ENCODE data around the gene RBM19.
A peak's percentile ranks its signal among the peaks of the same experiment; 100 is the strongest.

The RBM19 gene

DNA sequence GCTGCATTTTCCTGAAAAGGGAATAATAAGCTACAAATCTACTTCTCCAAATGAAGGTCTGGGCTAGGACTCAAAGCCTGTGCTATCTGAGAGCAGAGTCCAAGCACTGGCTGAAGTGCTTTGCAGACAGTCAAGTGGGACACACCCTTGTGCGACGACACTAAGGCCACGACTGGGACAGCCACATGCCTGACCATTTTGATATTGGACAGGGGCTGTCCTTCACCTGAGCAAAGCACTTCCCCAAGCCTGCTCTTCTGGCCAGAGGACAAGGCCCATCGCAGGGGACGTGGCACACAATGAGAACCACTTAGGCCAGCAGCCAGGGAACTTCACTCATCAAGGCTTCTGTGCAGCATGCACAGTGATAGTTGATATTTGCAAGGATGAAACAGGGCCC lies 71.4 kb downstream of the RBM19 start:
- H3K9me3 ChIP-seq (ENCODE audit: insufficient read depth, low read length), result no peaks in the 10 kb centered on the region
- DNase-seq (ENCODE audit: low read depth, low spot score), result no peak
- no peaks in the 10 kb centered on the region for H3K27me3 ChIP-seq (ENCODE audit: insufficient read depth, insufficient read length)
- peaks cover 18% of the 10 kb centered on the region for H3K36me3 ChIP-seq (ENCODE audit: insufficient read depth, insufficient read length, low read length)
- H3K9ac ChIP-seq (ENCODE audit: insufficient read length, low read depth), result no peak overlapping the region
- TF ChIP-seq YY1 (IDR thresholded peaks at IDR 0.05; ENCODE audit: insufficient read depth, insufficient read length) (no peak), ZNF274 (IDR thresholded peaks at IDR 0.05; ENCODE audit: low read depth, low read length) (no peak), SUZ12 (IDR thresholded peaks at IDR 0.05; ENCODE audit: extremely low read depth, insufficient read depth, insufficient read length) (no peak)
- H3K4me3 ChIP-seq (ENCODE audit: insufficient read length, low read depth), result no peak overlapping the region
- peaks cover 10% of the 10 kb centered on the region for H3K4me1 ChIP-seq (ENCODE audit: insufficient read depth, insufficient read length)

DNA sequence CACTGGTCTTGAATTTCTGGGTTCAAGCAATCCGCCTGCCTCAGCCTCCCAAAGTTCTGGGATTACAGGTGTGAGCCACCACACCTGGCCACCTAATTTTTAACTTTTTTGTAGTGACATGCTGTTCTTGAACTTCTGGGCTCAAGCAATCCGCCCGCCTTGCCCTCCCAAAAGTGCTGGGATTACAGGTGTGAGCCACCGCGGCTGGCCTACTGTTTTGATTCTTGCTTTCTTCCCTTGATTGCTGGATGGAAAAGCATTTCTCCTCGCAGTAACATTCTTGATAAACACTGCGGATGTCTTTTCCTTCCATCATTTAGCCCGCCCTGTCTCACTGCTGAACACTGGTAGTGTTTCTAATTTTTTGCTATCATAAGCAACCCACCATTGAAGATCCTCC lies 72.9 kb downstream of the RBM19 start:
- no peaks in the 10 kb centered on the region for H3K9me3 ChIP-seq (ENCODE audit: insufficient read depth, low read length)
- TF ChIP-seq YY1 (IDR thresholded peaks at IDR 0.05; ENCODE audit: insufficient read depth, insufficient read length), result no peak
- TF ChIP-seq SUZ12 (IDR thresholded peaks at IDR 0.05; ENCODE audit: extremely low read depth, insufficient read depth, insufficient read length), result no peak
- no peak for TF ChIP-seq ZNF274 (IDR thresholded peaks at IDR 0.05; ENCODE audit: low read depth, low read length)

DNA sequence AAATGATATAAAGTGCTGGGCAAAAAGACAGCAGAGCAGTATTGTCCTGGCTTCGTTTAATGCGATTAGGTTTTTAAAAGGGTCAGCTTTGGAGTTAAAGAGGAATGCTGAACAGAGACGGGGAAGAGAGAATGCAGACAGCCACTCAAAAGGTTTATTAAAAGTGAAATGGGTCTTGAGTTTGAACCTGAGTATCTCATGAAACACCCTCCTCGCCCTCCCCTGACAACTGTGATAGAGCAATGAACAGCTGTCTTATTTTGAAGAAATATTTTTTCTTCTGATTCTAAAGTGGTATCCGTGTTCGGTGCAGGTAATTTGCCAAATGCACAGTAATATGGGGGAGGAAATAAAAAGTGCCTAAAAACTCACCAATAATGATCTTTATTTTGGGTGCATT lies 73.6 kb downstream of the RBM19 start:
- Histone ChIP-seq H3K4me3 (ENCODE audit: insufficient read length, low read depth) (no peak overlapping the region), H3K9ac (ENCODE audit: insufficient read length, low read depth) (no peak overlapping the region), H3K4me1 (ENCODE audit: insufficient read depth, insufficient read length) (peaks cover 16% of the 10 kb centered on the region), H3K27me3 (ENCODE audit: insufficient read depth, insufficient read length) (no peaks in the 10 kb centered on the region), H3K9me3 (ENCODE audit: insufficient read depth, low read length) (no peaks in the 10 kb centered on the region), H3K36me3 (ENCODE audit: insufficient read depth, insufficient read length, low read length) (peaks cover 16% of the 10 kb centered on the region)
- TF ChIP-seq YY1 (IDR thresholded peaks at IDR 0.05; ENCODE audit: insufficient read depth, insufficient read length), result no peak
- TF ChIP-seq ZNF274 (IDR thresholded peaks at IDR 0.05; ENCODE audit: low read depth, low read length), result no peak
- TF ChIP-seq SUZ12 (IDR thresholded peaks at IDR 0.05; ENCODE audit: extremely low read depth, insufficient read depth, insufficient read length), result no peak
- no peak for DNase-seq (ENCODE audit: low read depth, low spot score)

More for the DNA sequence above, 72.9 kb downstream of the RBM19 start:
- Histone ChIP-seq H3K27me3 (ENCODE audit: insufficient read depth, insufficient read length) (no peaks in the 10 kb centered on the region), H3K9ac (ENCODE audit: insufficient read length, low read depth) (no peak overlapping the region), H3K4me1 (ENCODE audit: insufficient read depth, insufficient read length) (peaks cover 16% of the 10 kb centered on the region), H3K36me3 (ENCODE audit: insufficient read depth, insufficient read length, low read length) (peaks cover 18% of the 10 kb centered on the region), H3K4me3 (ENCODE audit: insufficient read length, low read depth) (no peak overlapping the region)
- DNase-seq (ENCODE audit: low read depth, low spot score), result no peak

DNA sequence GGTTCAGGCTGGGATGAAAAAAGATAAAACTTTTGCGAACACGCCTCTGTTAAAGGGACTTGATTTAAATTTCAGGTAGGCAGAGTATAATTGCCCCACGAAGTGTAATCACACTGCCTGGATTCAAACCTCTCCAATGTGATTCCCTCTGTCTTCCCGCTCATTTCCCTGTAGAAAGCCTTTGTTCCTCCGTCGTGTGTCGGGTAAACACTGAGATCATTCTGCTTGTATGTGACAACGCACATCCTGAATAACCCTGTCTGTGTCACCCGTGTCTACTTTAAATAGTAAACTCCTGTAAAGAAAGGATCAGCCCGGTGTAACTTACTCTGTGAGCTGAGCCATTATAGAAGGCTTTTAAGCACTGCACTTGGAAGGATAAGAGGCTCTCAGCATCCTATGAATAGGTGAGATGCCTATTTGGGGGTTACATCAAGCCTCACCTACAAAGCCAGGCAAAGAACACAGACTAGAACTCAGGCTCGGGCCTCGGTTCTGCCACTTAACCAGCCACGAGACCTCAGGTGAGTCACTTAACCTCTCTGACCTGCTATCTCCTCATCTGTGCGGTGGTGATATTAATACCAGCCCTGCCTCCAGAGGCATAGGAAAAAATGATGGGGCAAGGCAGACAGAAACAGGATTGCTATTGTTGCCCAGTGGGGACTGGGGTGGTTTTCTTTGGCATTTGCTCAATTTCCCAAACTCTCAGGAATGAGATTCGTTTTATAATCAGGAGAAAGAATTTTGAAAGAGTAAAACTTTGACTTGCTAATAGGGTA lies 74.2 kb downstream of the RBM19 start:
- H3K9ac ChIP-seq (ENCODE audit: insufficient read length, low read depth), result no peak overlapping the region
- TF ChIP-seq YY1 (IDR thresholded peaks at IDR 0.05; ENCODE audit: insufficient read depth, insufficient read length) (no peak), ZNF274 (IDR thresholded peaks at IDR 0.05; ENCODE audit: low read depth, low read length) (no peak), SUZ12 (IDR thresholded peaks at IDR 0.05; ENCODE audit: extremely low read depth, insufficient read depth, insufficient read length) (no peak)
- H3K9me3 ChIP-seq (ENCODE audit: insufficient read depth, low read length), result no peaks in the 10 kb centered on the region
- peaks cover 16% of the 10 kb centered on the region for H3K4me1 ChIP-seq (ENCODE audit: insufficient read depth, insufficient read length)
- no peak overlapping the region for H3K4me3 ChIP-seq (ENCODE audit: insufficient read length, low read depth)
- no peaks in the 10 kb centered on the region for H3K27me3 ChIP-seq (ENCODE audit: insufficient read depth, insufficient read length)
- H3K36me3 ChIP-seq (ENCODE audit: insufficient read depth, insufficient read length, low read length), result peaks cover 14% of the 10 kb centered on the region
- no peak for DNase-seq (ENCODE audit: low read depth, low spot score)

GRCh38 chr12:113891167-113891692 lies 74.9 kb downstream of the RBM19 start:
- Histone ChIP-seq H3K4me3 (ENCODE audit: insufficient read length, low read depth) (no peak overlapping the region), H3K9ac (ENCODE audit: insufficient read length, low read depth) (no peak overlapping the region), H3K36me3 (ENCODE audit: insufficient read depth, insufficient read length, low read length) (peaks cover 17% of the 10 kb centered on the region), H3K27me3 (ENCODE audit: insufficient read depth, insufficient read length) (no peaks in the 10 kb centered on the region), H3K4me1 (ENCODE audit: insufficient read depth, insufficient read length) (peaks cover 16% of the 10 kb centered on the region), H3K9me3 (ENCODE audit: insufficient read depth, low read length) (no peaks in the 10 kb centered on the region)
- no peak for DNase-seq (ENCODE audit: low read depth, low spot score)
- TF ChIP-seq SUZ12 (IDR thresholded peaks at IDR 0.05; ENCODE audit: extremely low read depth, insufficient read depth, insufficient read length) (no peak), YY1 (IDR thresholded peaks at IDR 0.05; ENCODE audit: insufficient read depth, insufficient read length) (no peak), ZNF274 (IDR thresholded peaks at IDR 0.05; ENCODE audit: low read depth, low read length) (no peak)

DNA sequence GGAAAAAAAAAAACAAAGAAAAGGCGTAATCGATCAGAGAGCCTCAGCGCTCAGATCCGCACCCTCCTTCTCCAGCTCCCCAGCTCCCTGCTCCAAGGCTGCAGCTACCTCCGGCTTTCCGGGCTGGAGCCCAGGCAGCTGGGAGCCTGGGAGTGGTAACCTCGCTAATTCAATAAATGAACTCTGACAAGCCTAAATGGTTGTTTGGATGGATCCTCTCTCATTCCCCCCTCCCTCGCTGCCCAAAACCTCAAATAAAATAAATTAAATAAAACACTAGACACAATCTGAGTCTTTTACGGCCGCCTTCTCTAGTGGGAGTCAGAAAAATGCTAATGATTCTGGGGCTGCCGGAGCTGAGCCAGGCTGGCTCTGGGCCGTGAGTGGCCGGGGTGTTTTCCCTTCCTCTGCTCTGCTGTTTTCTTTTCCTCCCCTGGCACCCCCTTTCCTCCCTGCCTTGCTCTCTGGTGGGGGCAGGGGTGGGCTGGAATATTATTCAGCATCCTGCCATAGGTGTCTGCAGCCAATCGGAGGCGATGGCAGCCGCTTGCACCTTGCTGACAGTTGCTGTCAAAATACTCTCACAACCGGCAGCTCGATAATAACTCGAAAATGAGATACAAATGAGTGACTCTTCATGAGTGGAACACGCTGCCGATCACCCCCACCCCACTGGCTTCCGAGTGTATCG lies 76.1 kb downstream of the RBM19 start:
- DNase-seq (ENCODE audit: low read depth, low spot score), result no peak
- Histone ChIP-seq H3K27me3 (ENCODE audit: insufficient read depth, insufficient read length) (no peaks in the 10 kb centered on the region), H3K9ac (ENCODE audit: insufficient read length, low read depth) (no peak overlapping the region), H3K9me3 (ENCODE audit: insufficient read depth, low read length) (0 out of 2 replicates have a peak, but pooled peaks cover 2% of the 10 kb centered on the region), H3K4me3 (ENCODE audit: insufficient read length, low read depth) (no peak overlapping the region), H3K4me1 (ENCODE audit: insufficient read depth, insufficient read length) (peaks cover 16% of the 10 kb centered on the region), H3K36me3 (ENCODE audit: insufficient read depth, insufficient read length, low read length) (peaks cover 16% of the 10 kb centered on the region)
- TF ChIP-seq ZNF274 (IDR thresholded peaks at IDR 0.05; ENCODE audit: low read depth, low read length), result no peak
- TF ChIP-seq SUZ12 (IDR thresholded peaks at IDR 0.05; ENCODE audit: extremely low read depth, insufficient read depth, insufficient read length), result no peak
- TF ChIP-seq YY1 (IDR thresholded peaks at IDR 0.05; ENCODE audit: insufficient read depth, insufficient read length), result no peak

GRCh38 chr12:113889076-113889475 lies 77.0 kb downstream of the RBM19 start:
- Histone ChIP-seq H3K4me3 (ENCODE audit: insufficient read length, low read depth) (no peak overlapping the region), H3K9ac (ENCODE audit: insufficient read length, low read depth) (peak overlapping the region; percentile 24), H3K27me3 (ENCODE audit: insufficient read depth, insufficient read length) (no peaks in the 10 kb centered on the region), H3K36me3 (ENCODE audit: insufficient read depth, insufficient read length, low read length) (peaks cover 16% of the 10 kb centered on the region), H3K9me3 (ENCODE audit: insufficient read depth, low read length) (peaks cover 11% of the 10 kb centered on the region; the same call in 1 of the 2 replicates), H3K4me1 (ENCODE audit: insufficient read depth, insufficient read length) (peaks cover 16% of the 10 kb centered on the region)
- TF ChIP-seq YY1 (IDR thresholded peaks at IDR 0.05; ENCODE audit: insufficient read depth, insufficient read length), result no peak
- TF ChIP-seq SUZ12 (IDR thresholded peaks at IDR 0.05; ENCODE audit: extremely low read depth, insufficient read depth, insufficient read length), result no peak
- no peak for TF ChIP-seq ZNF274 (IDR thresholded peaks at IDR 0.05; ENCODE audit: low read depth, low read length)
- DNase-seq (ENCODE audit: low read depth, low spot score), result no peak

Data from NT2/D1 (cell line).